Panc1 (cell line): ENCODE results near the gene CFAP45.

Source experiments
- POLR2AphosphoS5 ChIP-seq: IDR thresholded peaks from 2 replicates; pipeline ENCODE4 v1.6.1; 2012; ENCODE audit warnings: mild to moderate bottlenecking, low read depth, low read length, moderate library complexity
- TF ChIP-seq, protein P1 (sequence below): fragments of 450-650 bp; IDR thresholded peaks from 2 replicates; pipeline ENCODE4 v1.5.1; 2017; ENCODE audit warnings: mild to moderate bottlenecking
- TF ChIP-seq, protein P2 (sequence below), 2 experiments: IDR thresholded peaks; 2 replicates each; pipeline ENCODE4 v1.6.1; 2011 to 2012; ENCODE audit warnings: low read depth in 2 of 2, control low read depth in 1 of 2, low read length in 1 of 2, mild to moderate bottlenecking in 1 of 2, moderate library complexity in 1 of 2; ENCODE audit not compliant: insufficient read depth in 1 of 2

DNA sequence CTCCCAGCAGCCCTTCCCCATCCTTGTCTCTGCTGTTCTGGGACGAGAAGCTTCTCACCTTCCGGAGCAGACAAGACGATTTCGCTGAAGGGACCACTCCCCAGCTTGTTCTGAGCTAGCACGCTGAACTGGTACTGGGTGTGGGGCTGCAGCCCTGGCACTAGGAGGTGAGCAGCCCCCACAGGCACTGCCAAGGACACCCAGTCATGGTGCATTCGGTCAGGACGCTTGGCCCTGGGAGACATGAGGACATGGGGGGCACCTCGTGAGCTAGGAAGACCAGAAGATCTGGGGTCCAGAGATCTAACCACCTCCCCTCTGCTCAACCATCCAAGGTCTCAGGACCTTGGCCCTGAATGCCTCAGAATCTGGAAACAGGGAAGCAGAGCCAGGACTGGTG lies 30.7 kb upstream of the CFAP45 start:
- TF ChIP-seq, protein P1, sequence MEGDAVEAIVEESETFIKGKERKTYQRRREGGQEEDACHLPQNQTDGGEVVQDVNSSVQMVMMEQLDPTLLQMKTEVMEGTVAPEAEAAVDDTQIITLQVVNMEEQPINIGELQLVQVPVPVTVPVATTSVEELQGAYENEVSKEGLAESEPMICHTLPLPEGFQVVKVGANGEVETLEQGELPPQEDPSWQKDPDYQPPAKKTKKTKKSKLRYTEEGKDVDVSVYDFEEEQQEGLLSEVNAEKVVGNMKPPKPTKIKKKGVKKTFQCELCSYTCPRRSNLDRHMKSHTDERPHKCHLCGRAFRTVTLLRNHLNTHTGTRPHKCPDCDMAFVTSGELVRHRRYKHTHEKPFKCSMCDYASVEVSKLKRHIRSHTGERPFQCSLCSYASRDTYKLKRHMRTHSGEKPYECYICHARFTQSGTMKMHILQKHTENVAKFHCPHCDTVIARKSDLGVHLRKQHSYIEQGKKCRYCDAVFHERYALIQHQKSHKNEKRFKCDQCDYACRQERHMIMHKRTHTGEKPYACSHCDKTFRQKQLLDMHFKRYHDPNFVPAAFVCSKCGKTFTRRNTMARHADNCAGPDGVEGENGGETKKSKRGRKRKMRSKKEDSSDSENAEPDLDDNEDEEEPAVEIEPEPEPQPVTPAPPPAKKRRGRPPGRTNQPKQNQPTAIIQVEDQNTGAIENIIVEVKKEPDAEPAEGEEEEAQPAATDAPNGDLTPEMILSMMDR: no peak
- no peak for TF ChIP-seq POLR2AphosphoS5
- TF ChIP-seq, protein P2, sequence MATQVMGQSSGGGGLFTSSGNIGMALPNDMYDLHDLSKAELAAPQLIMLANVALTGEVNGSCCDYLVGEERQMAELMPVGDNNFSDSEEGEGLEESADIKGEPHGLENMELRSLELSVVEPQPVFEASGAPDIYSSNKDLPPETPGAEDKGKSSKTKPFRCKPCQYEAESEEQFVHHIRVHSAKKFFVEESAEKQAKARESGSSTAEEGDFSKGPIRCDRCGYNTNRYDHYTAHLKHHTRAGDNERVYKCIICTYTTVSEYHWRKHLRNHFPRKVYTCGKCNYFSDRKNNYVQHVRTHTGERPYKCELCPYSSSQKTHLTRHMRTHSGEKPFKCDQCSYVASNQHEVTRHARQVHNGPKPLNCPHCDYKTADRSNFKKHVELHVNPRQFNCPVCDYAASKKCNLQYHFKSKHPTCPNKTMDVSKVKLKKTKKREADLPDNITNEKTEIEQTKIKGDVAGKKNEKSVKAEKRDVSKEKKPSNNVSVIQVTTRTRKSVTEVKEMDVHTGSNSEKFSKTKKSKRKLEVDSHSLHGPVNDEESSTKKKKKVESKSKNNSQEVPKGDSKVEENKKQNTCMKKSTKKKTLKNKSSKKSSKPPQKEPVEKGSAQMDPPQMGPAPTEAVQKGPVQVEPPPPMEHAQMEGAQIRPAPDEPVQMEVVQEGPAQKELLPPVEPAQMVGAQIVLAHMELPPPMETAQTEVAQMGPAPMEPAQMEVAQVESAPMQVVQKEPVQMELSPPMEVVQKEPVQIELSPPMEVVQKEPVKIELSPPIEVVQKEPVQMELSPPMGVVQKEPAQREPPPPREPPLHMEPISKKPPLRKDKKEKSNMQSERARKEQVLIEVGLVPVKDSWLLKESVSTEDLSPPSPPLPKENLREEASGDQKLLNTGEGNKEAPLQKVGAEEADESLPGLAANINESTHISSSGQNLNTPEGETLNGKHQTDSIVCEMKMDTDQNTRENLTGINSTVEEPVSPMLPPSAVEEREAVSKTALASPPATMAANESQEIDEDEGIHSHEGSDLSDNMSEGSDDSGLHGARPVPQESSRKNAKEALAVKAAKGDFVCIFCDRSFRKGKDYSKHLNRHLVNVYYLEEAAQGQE (IDR thresholded peaks at IDR 0.05; ENCODE audit: insufficient read depth in 1 of 2, low read depth in 2 of 2, low read length in 1 of 2): no peak
